Small intestine (tissue), 7 donors: Measurements from ENCODE around the gene IL24. TPM values are rescaled to one million over a fixed set of nuclear protein-coding genes. Genes with fewer than 3 reads are reported as not detected.

Experiments
- DNase-seq, 2 donors: peaks; one replicate each; pipeline versions ENCODE4 v3.0.0 to v3.0.0-alpha.2; 2013
- FAIRE-seq: peaks from 2 replicates; lab custom pipeline; 2012; peaks lifted over from hg19 to GRCh38; lab: Jason Lieb, UNC
- H3K27ac ChIP-seq, 3 donors: one replicate each; pipeline ENCODE4 v1.5.1; 2013; ENCODE audit warnings: low read length in 2 of 3, mild to moderate bottlenecking in 2 of 3, control low read depth in 1 of 3, inconsistent platforms in 1 of 3, low read depth in 1 of 3, moderate library complexity in 1 of 3
- H3K27me3 ChIP-seq, 3 donors: one replicate each; pipeline ENCODE4 v1.6.1; 2013; ENCODE audit warnings: low read length in 3 of 3, inconsistent platforms in 1 of 3; ENCODE audit not compliant: control insufficient read depth in 3 of 3, insufficient read depth in 3 of 3
- H3K36me3 ChIP-seq, 3 donors: one replicate each; pipeline ENCODE4 v1.6.1; 2013; ENCODE audit warnings: low read length in 3 of 3, inconsistent platforms in 1 of 3, low read depth in 1 of 3, mild to moderate bottlenecking in 1 of 3, moderate library complexity in 1 of 3; ENCODE audit not compliant: control insufficient read depth in 3 of 3, insufficient read depth in 2 of 3
- H3K4me1 ChIP-seq, 3 donors: one replicate each; pipeline ENCODE4 v1.6.1; 2013; ENCODE audit warnings: low read length in 2 of 3, inconsistent platforms in 1 of 3, low read depth in 1 of 3, mild to moderate bottlenecking in 1 of 3, moderate library complexity in 1 of 3; ENCODE audit not compliant: control insufficient read depth in 3 of 3, insufficient read depth in 2 of 3
- H3K4me3 ChIP-seq, 3 donors: one replicate each; pipeline ENCODE4 v1.5.1; 2013; ENCODE audit warnings: low read length in 3 of 3, control low read depth in 1 of 3, inconsistent platforms in 1 of 3, low read depth in 1 of 3, mild to moderate bottlenecking in 1 of 3, moderate library complexity in 1 of 3
- H3K9me3 ChIP-seq, 2 donors: one replicate each; pipeline ENCODE4 v1.6.1; 2013; ENCODE audit warnings: low read depth in 1 of 2, low read length in 1 of 2; ENCODE audit not compliant: control insufficient read depth in 2 of 2, insufficient read depth in 1 of 2
- WGBS, 3 donors: extraction: QIAGEN DNeasy Blood & Tissue Kit; methylation state at CpG; one replicate each; pipeline ENCODE4 v1.1.7; 2013; 5-methylcytosine and 5-hydroxymethylcytosine counted together
- polyA plus RNA-seq, 4 donors: library from polyadenylated mRNA; stranded (reverse) in 3 of 4; unstranded in 1 of 4; fragments of 200-250 nt in 3 of 4; fragments of 120-200 nt in 1 of 4; gene quantifications; one replicate each; pipeline versions ENCODE4 v1.2.1 to v1.2.3, GENCODE V29; 2013
- donor health status: healthy with polysubstance abuse.
- donor health status: control.
- donor health status: control.
- donor health status: Bipolar disorder and iron deficiency.
- donor health status: healthy.

IL24 gene
- polyA plus RNA-seq, 4 donors: 0.24 to 0.34 TPM; not detected in 2

DNA sequence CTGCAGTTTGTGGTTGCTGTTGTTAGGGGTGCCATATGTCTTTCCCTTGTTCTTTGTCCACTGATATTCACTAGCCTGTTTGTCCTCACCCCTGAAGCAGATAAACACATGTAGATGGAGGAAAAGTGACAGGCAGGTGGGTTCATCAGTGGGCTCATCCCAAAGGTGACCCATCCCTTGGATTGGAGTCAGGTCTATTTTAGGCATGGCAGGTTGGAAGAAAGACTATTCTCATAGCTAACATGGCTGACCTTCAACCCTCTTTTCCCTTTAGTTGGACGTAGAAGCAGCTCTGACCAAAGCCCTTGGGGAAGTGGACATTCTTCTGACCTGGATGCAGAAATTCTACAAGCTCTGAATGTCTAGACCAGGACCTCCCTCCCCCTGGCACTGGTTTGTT is 5.5 kb downstream of the IL24 start:
- 72 to 97% (median 74%) methylated on average over 1 of the region's 1 CpG for WGBS, 3 donors

DNA sequence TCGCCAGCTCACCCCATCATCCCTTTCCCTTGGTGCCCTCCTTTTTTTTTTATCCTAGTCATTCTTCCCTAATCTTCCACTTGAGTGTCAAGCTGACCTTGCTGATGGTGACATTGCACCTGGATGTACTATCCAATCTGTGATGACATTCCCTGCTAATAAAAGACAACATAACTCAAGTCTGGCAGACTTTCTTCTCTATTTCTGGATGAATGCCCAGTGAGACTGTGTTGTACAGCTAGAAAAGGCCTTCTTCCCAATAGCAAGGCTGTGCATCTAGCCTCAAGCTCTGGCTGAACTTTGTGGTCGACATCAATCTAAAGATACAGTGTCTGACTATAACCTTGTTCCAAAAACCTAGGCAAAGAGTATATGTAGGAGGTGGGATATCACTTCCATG is 6.4 kb downstream of the IL24 start:
- H3K4me3 ChIP-seq: no peak overlapping the region
- 66 to 88% (median 78%) methylated on average over 2 of the region's 2 CpGs for WGBS, 3 donors
- H3K27ac ChIP-seq: no peak overlapping the region
- H3K9me3 ChIP-seq: no peaks in the 10 kb centered on the region
- FAIRE-seq (no peak), DNase-seq (no peak)
- H3K27me3 ChIP-seq: peaks cover 0 to 4% (median 0%) of the 10 kb centered on the region in 3 donors
- H3K36me3 ChIP-seq: peaks cover 0 to 5% (median 0%) of the 10 kb centered on the region in 3 donors
- H3K4me1 ChIP-seq: peaks cover 0 to 8% (median 0%) of the 10 kb centered on the region in 3 donors

More for the DNA sequence above, 5.5 kb downstream of the IL24 start:
- Histone ChIP-seq H3K9me3 (no peaks in the 10 kb centered on the region), H3K4me1 (peaks cover 0 to under 1% (median 0%) of the 10 kb centered on the region in 3 donors), H3K4me3 (no peak overlapping the region), H3K27me3 (peaks cover 0 to 2% (median 0%) of the 10 kb centered on the region in 3 donors), H3K27ac (no peak overlapping the region), H3K36me3 (peaks cover 0 to 5% (median 0%) of the 10 kb centered on the region in 3 donors)
- DNase-seq (no peak), FAIRE-seq (no peak)

DNA sequence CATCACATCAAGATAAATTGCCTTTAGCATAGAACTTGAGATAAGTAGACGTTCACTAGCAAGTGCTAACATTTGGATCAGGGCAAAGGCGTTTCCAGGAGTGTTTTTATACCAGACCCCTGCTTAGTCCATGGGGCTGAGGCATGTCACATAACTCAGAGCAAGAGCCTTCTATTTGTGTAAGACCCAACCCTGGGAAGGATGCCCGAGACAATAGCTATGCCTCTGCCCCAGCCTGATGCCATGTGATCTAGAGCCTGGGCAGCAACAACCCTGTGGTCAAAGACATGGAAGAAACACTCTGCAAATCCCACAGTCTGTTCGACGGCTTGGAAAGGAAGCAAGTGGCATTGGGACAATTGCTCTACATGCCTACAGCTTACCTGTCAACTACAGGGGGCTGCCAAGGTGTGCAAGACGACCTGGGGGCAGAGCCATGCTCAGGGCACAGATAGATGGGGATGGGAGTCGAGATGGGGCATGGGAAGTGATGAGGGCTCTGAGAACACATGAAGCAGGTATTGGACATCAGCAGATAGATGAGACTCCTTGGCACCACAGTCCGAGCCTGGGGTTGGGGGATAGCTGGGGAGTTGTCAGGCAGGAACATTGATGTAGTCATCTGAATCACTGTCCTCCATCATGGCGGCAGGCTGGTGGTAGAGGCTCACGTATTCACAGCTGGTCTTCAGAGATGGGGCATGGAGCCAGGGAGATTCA is 7.3 kb downstream of the IL24 start:
- no peak overlapping the region for H3K27ac ChIP-seq
- WGBS, 3 donors: 85 to 91% (median 88%) methylated on average over 10 of the region's 10 CpGs

DNA sequence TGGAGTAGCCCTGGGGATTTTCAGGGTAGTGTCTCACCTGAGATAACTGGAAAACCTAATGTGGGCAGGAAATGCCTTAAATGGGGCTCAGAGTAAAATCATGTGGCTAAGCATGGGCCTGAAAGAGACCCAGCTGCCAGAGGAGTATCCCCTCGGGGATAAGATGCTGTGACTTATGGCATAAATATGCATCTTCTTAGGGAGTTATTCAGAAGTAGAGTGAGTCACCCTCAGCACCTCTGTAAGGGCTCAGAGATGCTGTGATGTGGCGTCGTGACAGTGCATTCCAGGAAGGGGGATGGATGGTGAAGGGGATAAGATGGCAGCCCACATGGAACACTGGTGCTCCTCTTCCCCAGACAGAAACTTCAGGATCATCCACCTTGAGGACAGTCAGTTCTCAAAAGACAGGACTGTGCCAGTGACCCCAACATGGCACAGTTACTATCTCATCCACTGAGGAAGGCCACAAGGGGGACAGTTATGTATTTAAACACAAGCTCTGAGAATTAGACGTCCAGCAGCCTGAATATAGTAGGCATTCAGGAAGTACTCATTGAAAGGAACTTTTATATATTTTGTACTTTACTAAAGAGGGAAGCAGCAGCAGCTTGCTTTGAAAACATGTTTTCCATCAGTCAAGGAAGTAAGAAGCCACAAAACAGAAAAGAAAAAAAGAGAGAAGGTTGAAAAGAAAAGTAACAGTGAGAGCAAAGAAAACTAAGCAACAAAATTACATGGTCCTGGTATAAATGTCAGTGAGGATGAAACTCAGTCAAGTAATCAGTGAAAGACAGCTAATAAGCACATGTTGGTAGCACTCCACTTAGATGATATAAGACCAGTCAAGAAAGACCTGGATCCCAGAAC is 8.3 kb downstream of the IL24 start:
- Histone ChIP-seq H3K9me3 (no peaks in the 10 kb centered on the region), H3K27ac (no peak overlapping the region), H3K36me3 (peaks cover 0 to 5% (median 0%) of the 10 kb centered on the region in 3 donors), H3K27me3 (peaks cover 0 to 5% (median 0%) of the 10 kb centered on the region in 3 donors), H3K4me1 (peaks cover 0 to 17% (median 0%) of the 10 kb centered on the region in 3 donors), H3K4me3 (no peak overlapping the region)
- DNase-seq: no peak
- FAIRE-seq: no peak
- WGBS, 3 donors: 66 to 84% (median 72%) methylated on average over 4 of the region's 4 CpGs

More for the DNA sequence above, 7.3 kb downstream of the IL24 start:
- Histone ChIP-seq H3K4me1 (peaks cover 0 to 12% (median 0%) of the 10 kb centered on the region in 3 donors), H3K36me3 (peaks cover 0 to 5% (median 0%) of the 10 kb centered on the region in 3 donors), H3K9me3 (no peaks in the 10 kb centered on the region), H3K27me3 (peaks cover 0 to 5% (median 0%) of the 10 kb centered on the region in 3 donors), H3K4me3 (no peak overlapping the region)
- FAIRE-seq (no peak), DNase-seq (no peak)

DNA sequence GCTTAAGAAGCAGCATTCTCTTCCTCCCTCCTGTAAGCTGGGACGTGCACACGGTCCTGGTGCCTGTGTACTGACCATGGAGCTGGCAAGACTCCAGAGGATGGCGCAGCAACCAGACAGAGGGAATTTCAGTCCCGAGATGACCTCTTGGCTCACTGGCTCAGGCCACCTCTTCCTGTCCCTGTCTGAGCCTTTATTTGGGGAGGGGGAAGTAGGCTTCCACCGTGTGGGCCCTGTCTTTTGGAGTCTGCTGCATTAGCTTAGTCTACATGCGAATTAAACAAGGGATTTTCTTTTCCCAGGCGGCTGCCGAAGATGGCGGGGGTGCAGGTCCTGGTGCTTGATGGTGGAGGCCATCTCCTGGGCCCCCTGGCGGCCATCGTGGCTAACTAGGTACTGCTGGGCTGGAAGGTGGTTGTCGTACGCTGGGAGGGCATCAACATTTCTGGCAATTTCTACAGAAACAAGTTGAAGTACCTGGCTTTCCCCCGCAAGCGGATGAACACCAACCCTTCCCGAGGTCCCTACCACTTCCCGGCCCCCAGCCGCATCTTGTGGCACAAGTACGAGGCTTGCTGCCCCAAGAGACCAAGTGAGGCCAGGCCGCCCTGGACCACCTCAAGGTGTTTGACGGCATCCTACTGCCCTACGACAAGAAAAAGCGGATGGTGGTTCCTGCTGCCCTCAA is 10.2 kb downstream of the IL24 start:
- Histone ChIP-seq H3K36me3 (peaks cover 0 to 5% (median 0%) of the 10 kb centered on the region in 3 donors), H3K27ac (no peak overlapping the region), H3K4me3 (no peak overlapping the region), H3K4me1 (peaks cover 0 to 31% (median 0%) of the 10 kb centered on the region in 3 donors), H3K9me3 (no peaks in the 10 kb centered on the region), H3K27me3 (peaks cover 0 to 5% (median 0%) of the 10 kb centered on the region in 3 donors)
- WGBS, 3 donors: 88 to 90% (median 88%) methylated on average over 23 of the region's 23 CpGs
- DNase-seq (no peak), FAIRE-seq (no peak)

DNA sequence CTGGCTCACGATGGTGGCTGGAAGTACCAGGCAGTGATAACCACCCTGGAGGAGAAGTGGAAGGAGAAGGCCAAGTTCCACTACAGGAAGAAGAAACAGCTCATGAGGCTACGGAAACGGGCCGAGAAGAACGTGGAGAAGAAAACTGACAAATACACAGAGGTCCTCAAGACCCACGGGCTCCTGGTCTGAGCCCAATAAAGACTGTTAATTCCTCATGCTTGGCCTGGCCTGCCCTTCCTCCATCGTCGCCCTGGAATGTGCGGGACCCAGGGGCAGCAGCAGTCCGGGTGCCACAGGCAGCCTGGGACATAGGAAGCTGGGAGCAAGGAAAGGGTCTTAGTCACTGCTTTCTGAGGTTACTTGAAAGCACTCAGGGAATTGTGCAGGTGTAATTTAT is 10.8 kb downstream of the IL24 start:
- no peaks in the 10 kb centered on the region for H3K9me3 ChIP-seq

DNA sequence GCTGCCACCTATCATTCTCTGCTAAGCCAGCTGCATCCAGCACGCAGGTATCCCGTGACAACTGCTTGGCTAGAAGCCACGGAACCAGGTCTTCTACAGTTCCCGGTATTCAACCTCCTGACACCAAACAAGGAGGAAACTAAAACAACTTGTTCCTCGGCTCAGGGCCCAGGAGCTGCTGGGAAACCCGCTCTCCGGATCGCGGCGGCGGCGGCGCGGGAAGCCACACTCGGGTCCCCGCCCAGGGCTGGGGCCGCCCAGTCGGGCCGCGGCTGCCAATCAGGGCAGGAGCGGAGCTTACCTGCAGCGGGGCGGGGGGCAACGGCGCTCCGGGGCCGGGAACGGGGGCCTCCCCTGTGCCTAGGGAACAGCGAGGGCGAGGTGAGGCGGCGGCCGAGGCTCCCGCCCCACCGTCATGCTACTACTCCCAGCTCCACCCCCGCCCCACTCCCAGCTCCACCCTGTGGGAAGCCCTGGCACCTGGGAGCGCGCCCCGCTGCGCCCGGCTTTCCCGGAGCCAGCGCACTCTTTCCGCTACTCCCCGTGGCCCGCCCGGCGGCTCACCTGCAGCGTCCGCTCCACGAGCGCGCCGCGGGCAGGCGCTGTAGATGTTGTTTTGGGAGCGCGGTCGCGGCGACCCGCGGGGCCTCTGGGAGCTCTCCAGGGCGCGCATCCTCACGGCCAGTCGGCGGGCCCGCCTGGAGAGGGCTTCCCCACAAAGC is 12.1 kb downstream of the IL24 start:
- H3K27ac ChIP-seq: peak overlapping the region in 2 of 3 donors; percentile 52 to 76
- H3K9me3 ChIP-seq: no peaks in the 10 kb centered on the region
- peaks cover 0 to 5% (median 0%) of the 10 kb centered on the region in 3 donors for H3K36me3 ChIP-seq
- FAIRE-seq (no peak), DNase-seq (peak; percentile 74 to 90)
- 1 to 4% (median 2%) methylated on average over 51 to 69 of the region's 69 CpGs for WGBS, 3 donors
- peaks cover 0 to 5% (median 0%) of the 10 kb centered on the region in 3 donors for H3K27me3 ChIP-seq
- peaks cover 0 to 36% (median 0%) of the 10 kb centered on the region in 3 donors for H3K4me1 ChIP-seq
- peak overlapping the region; percentile 35 to 44 (median 44) for H3K4me3 ChIP-seq

More for the DNA sequence above, 10.8 kb downstream of the IL24 start:
- Histone ChIP-seq H3K27ac (peak overlapping the region in 1 of 3 donors; percentile 32), H3K4me1 (peaks cover 0 to 35% (median 0%) of the 10 kb centered on the region in 3 donors), H3K36me3 (peaks cover 0 to 5% (median 0%) of the 10 kb centered on the region in 3 donors), H3K4me3 (no peak overlapping the region), H3K27me3 (peaks cover 0 to 5% (median 0%) of the 10 kb centered on the region in 3 donors)
- DNase-seq: no peak
- WGBS, 3 donors: 88 to 91% (median 90%) methylated on average over 10 of the region's 10 CpGs
- FAIRE-seq: no peak
